SW 1271 (cell line): ENCODE results near the gene FAM200A.
"Not testable (repeated sequence)": the region's sequence is repeated elsewhere in the genome, so short reads cannot be mapped to it uniquely, and the experiment has no call there.

Experiments used
- DNase-seq, 2 experiments: peaks; one replicate each; lab custom pipeline; 2025; lab: John Stamatoyannopoulos, UW

FAM200A gene

GRCh38 chr7:99559175-99559915 is 7.4 kb upstream of the FAM200A start:
- DNase-seq = no peak

GRCh38 chr7:99558306-99559174 is 6.6 kb upstream of the FAM200A start, which contains the start of gene ZNF655:
ZNF655 (plus strand) TSS chr7:99558642; CDS start chr7:99560560, 1,918 bp downstream.
- peak; percentile 85 to 86 for DNase-seq

GRCh38 chr7:99557940-99558305 is 6.0 kb upstream of the FAM200A start:
- peak in 1 of 2 experiments; percentile 44 for DNase-seq

GRCh38 chr7:99557196-99557607 is 5.3 kb upstream of the FAM200A start:
- DNase-seq = no peak

GRCh38 chr7:99554939-99555338 is 3.0 kb upstream of the FAM200A start:
- DNase-seq = no peak

- DNase-seq = no peak
Measured at GRCh38 chr7:99553039-99553438, 1.1 kb upstream of the FAM200A start.

- DNase-seq = no peak
Measured at GRCh38 chr7:99551334-99551733, 580 bp downstream of the FAM200A start.

GRCh38 chr7:99549545-99549944 is 2.4 kb downstream of the FAM200A start:
- not testable (repeated sequence) for DNase-seq

- DNase-seq = not testable (repeated sequence)
Measured at GRCh38 chr7:99545308-99545707, 6.6 kb downstream of the FAM200A start.

GRCh38 chr7:99543916-99544315 is 8.0 kb downstream of the FAM200A start:
- no peak for DNase-seq

GRCh38 chr7:99543081-99543671 is 8.7 kb downstream of the FAM200A start:
- no peak for DNase-seq

GRCh38 chr7:99541212-99541611 is 10.7 kb downstream of the FAM200A start:
- no peak for DNase-seq

GRCh38 chr7:99540542-99540941 is 11.4 kb downstream of the FAM200A start:
- DNase-seq = no peak

GRCh38 chr7:99539213-99539811 is 12.6 kb downstream of the FAM200A start:
- no peak for DNase-seq

- DNase-seq = no peak
Measured at GRCh38 chr7:99535667-99536066, 16.2 kb downstream of the FAM200A start.

GRCh38 chr7:99531354-99531765 is 20.6 kb downstream of the FAM200A start:
- DNase-seq = no peak

- DNase-seq = no peak
Measured at GRCh38 chr7:99525713-99526440, 26.0 kb downstream of the FAM200A start.

- no peak for DNase-seq
Measured at GRCh38 chr7:99521399-99521798, 30.5 kb downstream of the FAM200A start.

- no peak for DNase-seq
Measured at GRCh38 chr7:99514050-99514449, 37.9 kb downstream of the FAM200A start.

- no peak for DNase-seq
Measured at GRCh38 chr7:99505324-99505662, 46.6 kb downstream of the FAM200A start.

- peak; percentile 83 to 96 for DNase-seq
Measured at GRCh38 chr7:99504603-99505323, 47.2 kb downstream of the FAM200A start, which contains the start of gene ZKSCAN5. ZKSCAN5 (plus strand) TSS chr7:99504662; CDS start chr7:99506045, 1,383 bp downstream.
